ENCODE results near the gene OPN1SW.

OPN1SW gene

GRCh38 chr7:128734890-128735289 lies 40.7 kb downstream of the OPN1SW start:
- H3K27ac ChIP-seq: no peak overlapping the region
- TF ChIP-seq CTCF (IDR thresholded peaks at IDR 0.05) (no peak), ZFX (IDR thresholded peaks at IDR 0.05; ENCODE audit: borderline replicate concordance) (no peak)

GRCh38 chr7:128733278-128733645 lies 42.3 kb downstream of the OPN1SW start:
- TF ChIP-seq CTCF (IDR thresholded peaks at IDR 0.05) (no peak), ZFX (IDR thresholded peaks at IDR 0.05; ENCODE audit: borderline replicate concordance) (no peak)

GRCh38 chr7:128732521-128733277 lies 42.9 kb downstream of the OPN1SW start:
- TF ChIP-seq CTCF (IDR thresholded peaks at IDR 0.05): no peak
- no peak for TF ChIP-seq ZFX (IDR thresholded peaks at IDR 0.05; ENCODE audit: borderline replicate concordance)
- no peak overlapping the region for H3K27ac ChIP-seq

More at GRCh38 chr7:128733278-128733645, 42.3 kb downstream of the OPN1SW start:
- no peak overlapping the region for H3K27ac ChIP-seq

- TF ChIP-seq ZFX (IDR thresholded peaks at IDR 0.05; ENCODE audit: borderline replicate concordance) (no peak), CTCF (IDR thresholded peaks at IDR 0.05) (no peak)
- H3K27ac ChIP-seq: no peak overlapping the region
Measured at GRCh38 chr7:128731184-128731583, 44.4 kb downstream of the OPN1SW start.

- H3K27ac ChIP-seq: no peak overlapping the region
- TF ChIP-seq ZFX (IDR thresholded peaks at IDR 0.05; ENCODE audit: borderline replicate concordance): no peak
- no peak for TF ChIP-seq CTCF (IDR thresholded peaks at IDR 0.05)
Measured at GRCh38 chr7:128729494-128729893, 46.1 kb downstream of the OPN1SW start.

- no peak for TF ChIP-seq CTCF (IDR thresholded peaks at IDR 0.05)
- no peak for TF ChIP-seq ZFX (IDR thresholded peaks at IDR 0.05; ENCODE audit: borderline replicate concordance)
- H3K27ac ChIP-seq: no peak overlapping the region
Measured at GRCh38 chr7:128728598-128728997, 47.0 kb downstream of the OPN1SW start.

GRCh38 chr7:128727239-128727638 lies 48.4 kb downstream of the OPN1SW start:
- TF ChIP-seq ZFX (IDR thresholded peaks at IDR 0.05; ENCODE audit: borderline replicate concordance) (no peak), CTCF (IDR thresholded peaks at IDR 0.05) (no peak)
- no peak overlapping the region for H3K27ac ChIP-seq

Measured in 22Rv1 (cell line).